ENCODE data around the gene TMEM37.

The TMEM37 gene

DNA sequence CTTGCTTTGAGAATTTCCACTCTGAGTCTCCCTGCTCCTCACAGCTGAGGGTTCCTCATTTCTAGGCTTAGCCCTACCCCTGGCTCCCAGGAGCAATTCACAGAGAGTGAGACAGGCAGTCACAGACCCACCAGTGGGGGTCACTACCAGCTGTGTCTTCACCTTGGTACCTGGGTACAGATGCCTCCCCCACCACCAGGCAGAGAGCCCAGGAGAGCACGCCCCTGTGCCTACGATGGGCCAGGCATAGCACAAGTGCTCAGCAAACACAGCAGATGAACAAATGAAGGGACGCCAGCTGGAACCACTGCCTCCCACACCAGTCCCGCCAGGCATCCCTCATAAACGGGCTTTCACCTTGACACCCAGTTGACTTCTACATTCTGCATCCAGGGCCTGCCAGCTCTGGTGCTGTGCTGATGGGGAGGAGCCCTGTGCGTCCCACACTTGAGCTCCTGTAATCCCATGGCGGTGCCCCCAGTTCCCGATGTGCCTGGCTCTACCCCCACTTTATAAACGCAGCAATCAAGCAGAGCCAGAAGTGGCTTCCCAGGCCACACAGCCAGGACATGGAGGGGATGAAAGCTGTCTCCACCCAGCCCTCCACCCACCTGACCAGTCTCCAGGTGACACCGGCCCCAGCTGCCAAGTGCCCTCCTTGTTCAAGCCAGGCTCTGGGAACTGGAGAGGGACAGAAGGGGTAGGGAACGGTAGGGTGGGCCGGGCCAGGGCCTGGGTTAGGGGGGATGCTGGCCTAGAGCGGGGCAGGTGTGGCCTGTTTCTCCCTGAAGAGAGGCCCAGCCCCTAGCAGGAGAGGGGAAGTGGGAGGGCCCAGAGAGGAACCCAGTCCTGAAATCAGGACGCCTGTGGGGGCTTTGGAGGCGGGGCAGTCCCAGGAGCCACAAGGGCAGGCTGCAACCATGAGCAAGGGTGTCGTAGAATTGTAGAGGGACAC lies 50.1 kb downstream of the TMEM37 start:
- no peak for FAIRE-seq

DNA sequence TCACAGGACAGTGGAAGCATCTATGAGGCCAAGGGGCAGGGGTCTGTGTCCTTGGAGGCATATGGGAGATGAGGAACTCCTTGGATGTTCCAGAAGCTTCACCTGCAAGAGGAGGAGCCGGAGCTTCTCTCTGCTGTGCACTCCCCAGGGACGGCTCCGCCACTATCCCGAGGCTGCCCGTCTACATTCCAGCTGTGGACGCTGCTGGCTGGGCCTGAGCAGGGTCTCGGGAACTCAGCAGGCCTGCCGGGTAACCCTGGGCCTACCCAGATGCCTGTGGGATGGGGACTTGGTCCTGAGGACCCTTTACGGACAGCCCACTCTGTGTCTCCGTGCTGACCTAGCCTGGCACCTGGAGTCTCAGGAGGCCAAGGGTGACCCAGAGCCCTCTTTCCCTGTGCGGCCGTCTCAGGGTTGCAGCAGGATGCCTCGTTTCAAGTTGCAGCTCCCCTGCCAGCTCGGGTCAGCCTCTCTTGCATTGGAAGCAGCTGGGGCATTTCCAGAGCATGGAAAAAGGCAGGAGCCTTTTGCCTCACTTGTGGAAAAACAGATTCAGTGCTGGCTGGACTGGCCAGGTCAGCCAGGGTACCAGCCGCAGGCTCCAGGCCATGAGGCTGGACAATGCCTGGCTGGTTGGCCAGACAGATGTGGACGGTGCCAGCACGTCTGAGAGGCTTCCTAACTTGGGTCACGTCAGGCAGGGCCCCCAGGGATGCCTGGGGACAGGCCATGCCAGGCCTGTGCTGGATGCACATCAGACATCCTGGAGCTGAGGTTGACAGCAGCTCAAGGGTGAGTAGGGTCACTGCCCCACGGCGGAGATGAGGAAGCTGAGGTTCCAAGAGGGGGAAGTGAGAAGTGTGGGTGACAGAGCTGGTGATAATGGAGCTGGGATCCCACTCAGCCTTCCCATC lies 51.1 kb downstream of the TMEM37 start:
- no peak for FAIRE-seq

DNA sequence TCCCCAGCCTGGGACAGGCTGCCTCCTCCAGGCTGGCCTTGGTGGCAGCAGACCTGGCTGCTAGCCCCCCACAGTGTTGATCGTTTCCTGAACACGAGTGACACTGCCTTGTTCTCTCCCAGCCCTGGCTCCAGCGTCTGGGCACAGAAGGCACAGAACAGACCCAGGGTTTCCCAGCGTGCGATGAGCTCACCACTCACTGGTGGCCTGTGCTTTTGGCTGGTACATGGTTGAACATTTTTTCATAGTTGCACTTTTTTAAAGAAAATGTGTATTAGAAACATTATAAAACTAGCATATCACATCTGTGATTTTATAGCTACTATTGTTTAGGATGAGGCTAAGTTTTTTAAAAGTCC lies 51.7 kb downstream of the TMEM37 start:
- no peak for FAIRE-seq

DNA sequence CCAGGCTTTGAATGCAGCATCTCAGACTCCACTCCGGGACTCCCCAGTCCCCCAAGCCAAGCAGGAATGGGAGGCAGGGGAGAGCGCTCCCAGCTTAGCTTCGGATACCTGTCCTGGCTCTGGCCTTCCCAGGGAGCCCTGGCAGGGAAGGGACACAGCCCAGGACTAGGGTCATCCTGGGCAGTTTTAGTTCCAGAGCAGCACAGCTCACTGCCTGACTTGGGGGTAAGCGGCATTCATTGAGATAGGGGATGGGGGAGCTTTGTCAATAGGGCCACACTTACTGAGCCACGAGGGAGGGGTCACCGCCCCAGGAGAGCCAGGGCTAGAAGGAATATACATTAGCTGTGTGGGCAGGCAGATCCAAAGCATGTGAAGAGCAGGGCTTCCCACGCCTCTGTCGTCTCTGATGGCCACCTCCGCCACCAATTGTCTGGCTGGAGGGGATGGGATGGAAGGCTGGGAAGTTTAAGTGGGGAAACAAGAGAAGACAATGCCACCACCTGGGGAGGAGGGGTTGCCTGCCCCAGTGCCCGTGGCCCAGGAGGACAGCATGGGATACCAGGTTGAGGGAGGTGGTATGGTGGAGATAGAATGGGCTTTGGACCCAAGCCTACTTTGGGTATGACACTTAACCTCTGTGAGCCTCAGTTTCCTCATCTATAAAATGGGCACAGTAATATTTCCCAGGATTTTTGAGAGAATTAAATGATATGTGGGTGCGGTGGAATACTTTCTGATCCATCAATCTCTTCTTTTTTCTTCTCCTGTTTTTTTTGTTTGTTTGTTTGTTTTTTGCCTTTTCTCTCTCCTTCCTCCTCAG lies 52.5 kb downstream of the TMEM37 start:
- no peak for FAIRE-seq

DNA sequence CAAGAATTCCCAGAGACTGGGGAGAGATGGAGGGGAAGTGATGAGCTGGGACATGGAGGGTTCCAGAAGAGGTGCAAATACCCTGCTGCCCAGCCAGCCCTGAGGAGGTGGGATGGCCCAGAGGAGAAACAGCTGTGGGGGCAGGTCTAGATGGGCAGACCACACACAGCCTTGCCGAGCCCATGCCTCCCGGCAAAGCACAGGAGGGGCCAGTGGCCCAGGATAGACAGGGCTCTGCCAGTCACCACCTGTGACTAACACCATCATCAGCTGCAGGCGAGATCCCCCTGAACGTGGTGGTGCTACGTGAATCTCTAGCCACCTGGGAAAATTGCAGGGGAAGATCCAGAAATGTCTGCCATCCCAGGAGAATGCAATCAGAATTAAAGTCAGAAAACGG lies 53.2 kb downstream of the TMEM37 start:
- FAIRE-seq, result no peak

DNA sequence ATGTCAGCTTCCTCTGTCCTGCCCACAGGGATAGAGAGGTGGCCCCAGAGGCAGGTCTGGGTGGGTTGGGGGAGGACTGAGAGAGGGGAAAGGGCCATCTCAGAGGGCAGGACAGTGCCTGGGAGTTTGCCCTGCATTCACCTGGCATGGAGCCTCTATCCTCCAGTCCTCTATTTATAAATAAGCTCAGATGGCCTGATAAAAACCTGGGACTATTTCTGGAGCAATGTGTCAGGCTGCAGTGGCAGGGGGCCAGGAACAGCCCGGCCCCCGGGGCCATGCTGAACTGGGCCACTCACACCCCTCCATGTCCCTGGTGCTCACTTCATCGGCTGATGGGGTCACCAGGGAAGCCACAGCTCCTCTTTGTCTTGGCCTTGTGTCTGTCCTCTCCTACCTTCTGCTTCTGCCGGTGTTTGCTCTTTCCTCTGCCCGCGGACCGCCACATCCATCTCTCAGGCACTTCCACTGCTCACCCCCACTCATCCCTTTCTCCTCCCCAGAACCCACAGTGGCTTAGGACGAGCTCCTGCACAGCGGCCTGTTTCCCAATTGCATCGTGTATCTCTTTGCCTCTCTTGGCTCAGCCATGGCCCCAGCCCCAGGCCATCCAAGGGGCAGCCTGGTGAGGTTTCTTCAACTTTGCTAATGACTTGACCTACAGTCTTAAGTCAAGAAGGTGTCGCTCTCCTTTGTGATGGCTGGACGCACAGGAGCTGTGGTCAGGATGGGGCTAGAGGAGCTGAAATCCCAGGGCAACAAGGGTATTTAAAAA lies 53.9 kb downstream of the TMEM37 start:
- no peak for FAIRE-seq

DNA sequence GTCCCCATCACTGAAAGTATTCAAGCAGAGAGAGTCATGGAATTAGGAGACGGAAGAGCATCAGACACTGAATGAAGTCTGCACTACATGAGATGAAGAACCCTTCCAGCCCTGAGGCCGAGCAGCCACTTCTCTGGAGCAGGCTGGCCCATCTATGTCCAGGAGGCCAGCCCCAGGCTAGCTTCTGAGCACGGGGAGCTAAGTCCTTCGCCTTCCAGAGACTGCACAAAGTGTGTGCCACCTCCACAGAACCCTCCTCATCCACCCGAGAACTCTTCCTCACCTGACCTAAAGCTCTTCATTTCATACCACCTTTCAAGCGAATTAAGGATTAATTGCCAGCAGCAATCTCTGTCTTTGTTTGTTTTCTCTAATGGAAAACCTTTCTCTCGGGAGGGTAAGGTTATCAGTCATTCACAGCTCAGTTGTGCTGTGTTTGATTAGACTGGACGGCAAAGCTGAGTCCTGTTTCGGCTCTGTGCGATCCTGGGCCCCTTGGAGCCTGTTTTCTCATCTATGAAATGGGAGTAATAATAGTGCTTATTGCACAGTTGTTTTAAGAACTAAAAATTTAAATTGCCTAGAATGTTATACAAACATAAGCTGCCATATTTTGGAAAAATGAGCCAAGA lies 54.7 kb downstream of the TMEM37 start:
- no peak for FAIRE-seq

DNA sequence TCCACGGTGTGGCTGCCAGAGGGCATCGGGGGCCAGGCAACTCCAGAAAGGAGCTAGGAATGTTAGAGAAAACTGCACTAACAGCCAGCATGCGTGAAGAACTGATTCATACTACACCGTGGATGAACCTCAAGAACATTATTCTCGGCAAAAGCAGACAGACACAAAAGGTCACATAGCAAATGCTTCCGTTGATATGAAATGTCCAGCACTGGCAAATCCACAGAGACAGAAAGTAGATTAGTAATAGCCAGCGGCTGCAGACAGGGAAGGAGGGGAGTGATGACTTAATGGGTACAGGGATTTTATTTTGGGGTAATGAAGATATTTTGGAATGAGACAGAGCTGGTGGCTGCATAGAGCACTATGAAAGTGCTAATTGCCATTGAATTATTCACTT lies 55.2 kb downstream of the TMEM37 start:
- FAIRE-seq, result no peak

DNA sequence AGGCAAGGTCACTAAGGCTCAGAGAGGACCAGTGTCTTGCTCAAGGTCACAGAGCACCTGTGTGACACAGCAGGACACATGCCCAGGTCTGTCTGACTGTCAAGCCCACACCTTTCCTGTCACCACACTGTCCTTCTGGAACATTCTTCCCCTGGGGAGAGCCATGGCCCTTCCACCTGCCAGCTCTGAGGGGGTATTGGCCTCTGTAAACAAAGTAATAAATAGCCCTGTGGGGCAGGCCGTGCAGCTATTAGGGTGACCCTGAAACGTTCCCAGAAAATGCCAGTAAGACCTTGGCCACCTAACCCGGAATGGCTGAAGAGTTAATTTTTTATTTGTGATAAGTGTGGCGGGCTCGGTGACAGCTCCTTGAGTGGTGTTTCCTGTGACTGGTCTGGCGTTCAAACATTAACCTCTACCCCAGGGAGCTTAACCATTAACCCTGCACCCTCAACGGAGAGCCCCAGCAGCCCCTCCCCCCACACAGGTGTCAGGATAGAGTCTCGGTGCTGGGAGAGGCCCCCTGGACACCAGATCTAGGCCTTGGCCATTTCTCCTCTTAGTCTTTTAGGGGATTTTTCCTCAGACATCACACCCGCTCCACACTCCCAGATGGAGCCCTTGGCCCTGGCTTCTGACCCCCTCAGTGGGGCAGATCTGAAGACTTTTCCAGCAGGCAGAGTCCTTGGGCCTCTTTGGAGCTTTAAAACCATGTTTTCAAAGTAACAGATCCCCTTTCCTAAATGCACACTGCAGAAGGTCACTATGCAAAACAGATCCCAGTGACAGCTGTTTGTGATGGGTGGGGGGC lies 56.0 kb downstream of the TMEM37 start:
- FAIRE-seq, result no peak
